Parathyroid adenoma (tissue), 2 donors: ENCODE results near the gene SMAD1.

Experiments
- H2AFZ ChIP-seq: fragments of 300-600 bp; sonication (generic); one replicate; pipeline ENCODE4 v1.7.0; 2017; ENCODE audit warnings: antibody characterized with exemption, mild to moderate bottlenecking
- H3K27ac ChIP-seq: fragments of 300-600 bp; sonication (generic); one replicate; pipeline ENCODE4 v1.7.0; 2017
- H3K27me3 ChIP-seq: fragments of 300-600 bp; sonication (generic); one replicate; pipeline ENCODE4 v1.7.0; 2017; ENCODE audit warnings: low read length; ENCODE audit not compliant: control insufficient read depth, insufficient read depth
- H3K36me3 ChIP-seq: fragments of 300-600 bp; sonication (generic); one replicate; pipeline ENCODE4 v1.7.0; 2017; ENCODE audit warnings: low read length; ENCODE audit not compliant: control insufficient read depth, insufficient read depth
- H3K4me1 ChIP-seq: fragments of 300-600 bp; sonication (generic); one replicate; pipeline ENCODE4 v1.7.0; 2017; ENCODE audit warnings: control low read depth
- H3K4me2 ChIP-seq: fragments of 300-600 bp; sonication (generic); one replicate; pipeline ENCODE4 v1.7.0; 2017; ENCODE audit warnings: low read length
- H3K4me3 ChIP-seq: fragments of 300-600 bp; sonication (generic); one replicate; pipeline ENCODE4 v1.7.0; 2017; ENCODE audit warnings: low read depth, low read length
- H3K79me2 ChIP-seq: fragments of 300-600 bp; sonication (generic); one replicate; pipeline ENCODE4 v1.7.0; 2017; ENCODE audit warnings: control low read depth
- H3K9ac ChIP-seq: fragments of 300-600 bp; sonication (generic); one replicate; pipeline ENCODE4 v1.7.0; 2017; ENCODE audit warnings: mild to moderate bottlenecking
- H3K9me3 ChIP-seq: fragments of 300-600 bp; sonication (generic); one replicate; pipeline ENCODE4 v1.7.0; 2017; ENCODE audit warnings: low read length; ENCODE audit not compliant: control insufficient read depth
- TF ChIP-seq, protein P1 (sequence below): fragments of 300-600 bp; sonication (generic); IDR thresholded peaks from one replicate; pipeline ENCODE4 v1.7.0; 2017; ENCODE audit warnings: antibody characterized with exemption, mild to moderate bottlenecking
- donor health status: primary hyperparathyroidism.

The SMAD1 gene

DNA sequence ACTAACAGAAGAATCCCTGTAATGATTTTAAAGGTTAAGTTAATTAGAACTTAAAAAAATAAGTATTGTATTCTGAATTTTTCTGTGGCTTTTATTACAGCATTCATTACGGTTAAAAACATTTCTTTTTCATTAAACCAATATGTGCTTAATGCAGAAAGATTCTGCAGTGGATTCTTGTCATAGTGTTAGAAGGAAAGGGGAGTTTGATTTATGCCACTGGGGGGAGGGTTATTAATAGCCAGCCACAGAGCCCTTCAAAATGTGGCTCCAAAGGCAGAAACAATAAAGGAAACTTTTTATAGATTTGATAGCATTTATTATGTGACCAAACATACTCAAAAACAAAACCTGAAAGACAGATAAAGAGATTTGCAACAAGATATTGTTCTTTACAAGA is 9.1 kb downstream of the SMAD1 start:
- no peaks in the 10 kb centered on the region for H3K36me3 ChIP-seq
- no peak overlapping the region for H3K27ac ChIP-seq
- H2AFZ ChIP-seq = no peak overlapping the region
- peaks cover 3% of the 10 kb centered on the region for H3K79me2 ChIP-seq
- no peaks in the 10 kb centered on the region for H3K27me3 ChIP-seq
- no peaks in the 10 kb centered on the region for H3K9me3 ChIP-seq
- no peak overlapping the region for H3K4me3 ChIP-seq
- no peak overlapping the region for H3K9ac ChIP-seq
- TF ChIP-seq, protein P1, sequence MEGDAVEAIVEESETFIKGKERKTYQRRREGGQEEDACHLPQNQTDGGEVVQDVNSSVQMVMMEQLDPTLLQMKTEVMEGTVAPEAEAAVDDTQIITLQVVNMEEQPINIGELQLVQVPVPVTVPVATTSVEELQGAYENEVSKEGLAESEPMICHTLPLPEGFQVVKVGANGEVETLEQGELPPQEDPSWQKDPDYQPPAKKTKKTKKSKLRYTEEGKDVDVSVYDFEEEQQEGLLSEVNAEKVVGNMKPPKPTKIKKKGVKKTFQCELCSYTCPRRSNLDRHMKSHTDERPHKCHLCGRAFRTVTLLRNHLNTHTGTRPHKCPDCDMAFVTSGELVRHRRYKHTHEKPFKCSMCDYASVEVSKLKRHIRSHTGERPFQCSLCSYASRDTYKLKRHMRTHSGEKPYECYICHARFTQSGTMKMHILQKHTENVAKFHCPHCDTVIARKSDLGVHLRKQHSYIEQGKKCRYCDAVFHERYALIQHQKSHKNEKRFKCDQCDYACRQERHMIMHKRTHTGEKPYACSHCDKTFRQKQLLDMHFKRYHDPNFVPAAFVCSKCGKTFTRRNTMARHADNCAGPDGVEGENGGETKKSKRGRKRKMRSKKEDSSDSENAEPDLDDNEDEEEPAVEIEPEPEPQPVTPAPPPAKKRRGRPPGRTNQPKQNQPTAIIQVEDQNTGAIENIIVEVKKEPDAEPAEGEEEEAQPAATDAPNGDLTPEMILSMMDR = no peak
- H3K4me2 ChIP-seq = no peak overlapping the region
- peaks cover 8% of the 10 kb centered on the region for H3K4me1 ChIP-seq

- Histone ChIP-seq H3K36me3 (no peaks in the 10 kb centered on the region), H3K27ac (no peak overlapping the region), H3K27me3 (no peaks in the 10 kb centered on the region), H3K4me1 (peaks cover 3% of the 10 kb centered on the region), H3K79me2 (peaks cover 2% of the 10 kb centered on the region), H2AFZ (no peak overlapping the region), H3K9me3 (no peaks in the 10 kb centered on the region), H3K4me2 (no peak overlapping the region), H3K4me3 (no peak overlapping the region), H3K9ac (no peak overlapping the region)
- TF ChIP-seq, protein P1 = no peak
These were observed 10.7 kb downstream of the SMAD1 start for GRCh38 chr4:145492376-145492775.

DNA sequence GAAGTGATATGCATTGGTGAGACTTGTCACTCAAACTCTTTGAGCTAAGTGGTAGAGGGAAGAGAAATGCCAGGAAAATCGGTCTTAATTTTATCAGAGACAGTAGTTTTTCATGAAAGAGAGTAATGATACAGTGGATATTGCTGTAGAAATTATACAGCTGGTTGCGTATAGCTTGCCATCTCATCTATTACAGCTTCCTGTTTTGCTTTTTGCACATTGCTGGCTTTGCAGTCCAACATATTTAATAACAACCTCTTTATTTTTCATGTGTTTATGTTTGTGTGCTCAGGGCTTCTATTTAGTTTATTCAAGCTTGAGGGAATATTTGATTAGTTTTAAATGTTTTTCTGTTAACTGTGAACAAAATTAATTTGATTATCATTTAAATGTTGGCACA is 11.5 kb downstream of the SMAD1 start:
- peaks cover 2% of the 10 kb centered on the region for H3K79me2 ChIP-seq
- no peaks in the 10 kb centered on the region for H3K9me3 ChIP-seq
- H2AFZ ChIP-seq = no peak overlapping the region
- no peak overlapping the region for H3K9ac ChIP-seq
- H3K36me3 ChIP-seq = no peaks in the 10 kb centered on the region
- no peak overlapping the region for H3K4me3 ChIP-seq
- H3K4me1 ChIP-seq = peaks cover 3% of the 10 kb centered on the region
- peak overlapping the region; percentile 42 for H3K27ac ChIP-seq
- peak overlapping the region; percentile 24 for H3K4me2 ChIP-seq
- H3K27me3 ChIP-seq = no peaks in the 10 kb centered on the region
- TF ChIP-seq, protein P1 = no peak

GRCh38 chr4:145494666-145495270 is 13.1 kb downstream of the SMAD1 start:
- no peak overlapping the region for H3K4me2 ChIP-seq
- H3K36me3 ChIP-seq = no peaks in the 10 kb centered on the region
- H3K4me1 ChIP-seq = peaks cover 3% of the 10 kb centered on the region
- H3K4me3 ChIP-seq = no peak overlapping the region
- TF ChIP-seq, protein P1 = no peak
- H3K9ac ChIP-seq = no peak overlapping the region
- no peaks in the 10 kb centered on the region for H3K79me2 ChIP-seq
- no peaks in the 10 kb centered on the region for H3K27me3 ChIP-seq
- H3K27ac ChIP-seq = no peak overlapping the region
- no peaks in the 10 kb centered on the region for H3K9me3 ChIP-seq
- no peak overlapping the region for H2AFZ ChIP-seq

DNA sequence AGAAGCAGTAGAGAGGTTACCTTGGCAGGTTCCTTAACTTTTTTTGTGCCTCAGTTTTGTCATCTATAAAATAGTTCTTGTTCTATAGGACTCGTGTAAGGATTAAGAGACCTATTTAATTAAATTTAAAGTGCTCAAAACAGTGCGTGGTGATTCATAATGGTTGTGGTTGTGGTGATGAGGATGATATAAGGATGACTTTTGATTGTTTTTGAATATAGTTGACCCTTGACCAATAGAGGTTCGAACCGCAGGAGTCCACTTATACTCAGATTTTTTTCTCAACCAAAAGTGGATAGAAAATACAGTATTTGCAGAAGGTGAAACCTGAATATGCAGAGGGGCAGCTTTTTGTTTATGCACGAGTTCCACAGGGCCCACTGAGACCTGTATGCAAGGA is 14.6 kb downstream of the SMAD1 start:
- peaks cover 5% of the 10 kb centered on the region for H3K79me2 ChIP-seq
- no peak overlapping the region for H2AFZ ChIP-seq
- H3K36me3 ChIP-seq = no peaks in the 10 kb centered on the region
- TF ChIP-seq, protein P1 = no peak
- no peak overlapping the region for H3K9ac ChIP-seq
- no peak overlapping the region for H3K27ac ChIP-seq
- H3K27me3 ChIP-seq = no peaks in the 10 kb centered on the region
- no peaks in the 10 kb centered on the region for H3K9me3 ChIP-seq
- no peak overlapping the region for H3K4me2 ChIP-seq
- peaks cover 6% of the 10 kb centered on the region for H3K4me1 ChIP-seq
- no peak overlapping the region for H3K4me3 ChIP-seq
